Keratinocyte (primary cell): ENCODE measurements around the gene SH3D19. TPM values are rescaled to one million over a fixed set of nuclear protein-coding genes. Genes with fewer than 3 reads are reported as not detected.

Experiments
- DNase-seq: peaks from one replicate; pipeline ENCODE4 v3.0.0-alpha.2; 2011; ENCODE audit warnings: low read depth, missing footprints, low spot score
- FAIRE-seq: peaks from 2 replicates; lab custom pipeline; 2011; peaks lifted over from hg19 to GRCh38; lab: Jason Lieb, UNC
- H2AFZ ChIP-seq: 2 replicates; pipeline ENCODE4 v1.6.0; 2012; ENCODE audit warnings: low read length, control low read depth, inconsistent platforms; ENCODE audit not compliant: control insufficient read depth
- H3K27ac ChIP-seq: 2 replicates; pipeline ENCODE4 v1.5.1; 2011; ENCODE audit warnings: low read length; ENCODE audit not compliant: control insufficient read depth, insufficient read depth
- H3K27me3 ChIP-seq: 3 replicates; pipeline ENCODE4 v1.6.0; 2011; ENCODE audit warnings: low read length; ENCODE audit not compliant: control insufficient read depth, insufficient read depth; ENCODE audit errors: extremely low read depth
- H3K36me3 ChIP-seq, 2 experiments: 2 replicates in 1 of 2; 3 replicates in 1 of 2; pipeline ENCODE4 v1.5.1; 2011; ENCODE audit warnings: low read length in 2 of 2, mild to moderate bottlenecking in 1 of 2; ENCODE audit not compliant: control insufficient read depth in 2 of 2, insufficient read depth in 2 of 2; ENCODE audit errors: extremely low read depth in 1 of 2
- H3K4me1 ChIP-seq: 3 replicates; pipeline ENCODE4 v1.5.1; 2011; ENCODE audit warnings: low read length; ENCODE audit not compliant: control insufficient read depth, insufficient read depth; ENCODE audit errors: extremely low read depth
- H3K4me2 ChIP-seq: 3 replicates; pipeline ENCODE4 v1.6.0; 2011; ENCODE audit warnings: low read depth, low read length; ENCODE audit not compliant: control insufficient read depth, insufficient read depth; ENCODE audit errors: extremely low read depth
- H3K4me3 ChIP-seq, 3 experiments: fragments of 200-600 bp in 1 of 3; sonication (generic) in 1 of 3; 2 replicates in 2 of 3; 3 replicates in 1 of 3; pipeline ENCODE4 v1.5.1; 2011 to 2016; ENCODE audit warnings: low read length in 3 of 3, mild to moderate bottlenecking in 3 of 3, control low read depth in 2 of 3, inconsistent platforms in 1 of 3, low read depth in 1 of 3, mixed read lengths in 1 of 3, mixed run types in 1 of 3, moderate library complexity in 1 of 3; ENCODE audit not compliant: control insufficient read depth in 2 of 3, insufficient read depth in 2 of 3; ENCODE audit errors: extremely low read depth in 1 of 3
- H3K79me2 ChIP-seq: 2 replicates; pipeline ENCODE4 v1.6.0; 2012; ENCODE audit warnings: low read length; ENCODE audit not compliant: control insufficient read depth, insufficient read depth
- H3K9ac ChIP-seq: 3 replicates; pipeline ENCODE4 v1.6.0; 2011; ENCODE audit warnings: low read length; ENCODE audit not compliant: control insufficient read depth, insufficient read depth; ENCODE audit errors: extremely low read depth
- H3K9me1 ChIP-seq: 3 replicates; pipeline ENCODE4 v1.6.0; 2011; ENCODE audit warnings: low read length; ENCODE audit not compliant: control insufficient read depth, insufficient read depth; ENCODE audit errors: extremely low read depth
- H3K9me3 ChIP-seq: 2 replicates; pipeline ENCODE4 v1.5.1; 2012; ENCODE audit warnings: low read depth, low read length; ENCODE audit not compliant: control insufficient read depth
- H4K20me1 ChIP-seq: 3 replicates; pipeline ENCODE4 v1.6.0; 2011; ENCODE audit warnings: low read length; ENCODE audit not compliant: control insufficient read depth, insufficient read depth; ENCODE audit errors: extremely low read depth
- CTCF ChIP-seq, 3 experiments: IDR thresholded peaks in 1 of 3; conservative IDR thresholded peaks in 1 of 3; optimal IDR thresholded peaks in 1 of 3; 2 replicates in 2 of 3; 3 replicates in 1 of 3; pipeline versions ENCODE3 to v1.5.1; 2011; ENCODE audit warnings: low read length in 3 of 3, mild to moderate bottlenecking in 3 of 3, moderate library complexity in 2 of 3, control low read depth in 1 of 3, inconsistent platforms in 1 of 3; ENCODE audit not compliant: insufficient read depth in 2 of 3; ENCODE audit errors: extremely low read depth in 1 of 3
- EZH2 ChIP-seq: IDR thresholded peaks from one replicate; pipeline ENCODE4 v1.6.1; 2012; ENCODE audit warnings: inconsistent platforms, mild to moderate bottlenecking, low read length, moderate library complexity
- dilution Hi-C: fragments of 300-500 bp; cut with MboI; formaldehyde crosslinking; loops from one replicate; pipeline ENCODE4 v1.7.0; 2020; ENCODE audit warnings: low sequenced_read_pairs; ENCODE audit not compliant: extremely low pct_ligation_motif_present
- polyA plus RNA-seq, 5 experiments: library from polyadenylated mRNA; depleted of rRNA in 3 of 5; stranded (reverse) in 3 of 5; stranded (forward) in 1 of 5; unstranded in 1 of 5; fragments of >200 nt; gene quantifications; 1 replicate in 1 of 5; 2 replicates in 3 of 5; 3 replicates in 1 of 5; pipeline versions ENCODE4 v1.2.1 to v1.2.3, GENCODE V29; 2011 to 2012; ENCODE audit warnings: missing spikeins in 2 of 5, low read depth in 1 of 5, low replicate concordance in 1 of 5

The SH3D19 gene
- polyA plus RNA-seq, 1 donor (not counting 4 experiments of a cell fraction or from before 2014, with no cell fraction given), result 24.8 TPM

- dilution Hi-C loops, result no loop called here
- Histone ChIP-seq H3K4me3 (no peak overlapping the region), H3K9me3 (no peaks in the 10 kb centered on the region), H3K79me2 (no peaks in the 10 kb centered on the region), H3K27ac (no peak overlapping the region), H3K27me3 (no peaks in the 10 kb centered on the region), H3K36me3 (no peaks in the 10 kb centered on the region), H3K4me1 (peaks cover 5% of the 10 kb centered on the region), H3K9me1 (no peaks in the 10 kb centered on the region), H3K4me2 (no peak overlapping the region), H2AFZ (no peak overlapping the region), H3K9ac (no peak overlapping the region), H4K20me1 (no peaks in the 10 kb centered on the region)
- FAIRE-seq, result no peak
- no peak for DNase-seq
- TF ChIP-seq CTCF (optimal IDR thresholded peaks at IDR 0.05 in 1 of 3, IDR thresholded peaks at IDR 0.05 in 1 of 3, conservative IDR thresholded peaks at IDR 0.05 in 1 of 3; ENCODE audit: extremely low read depth in 1 of 3, insufficient read depth in 2 of 3, low read length in 3 of 3) (no peak), EZH2 (no peak)
Measured at GRCh38 chr4:151361966-151362365, 36.6 kb upstream of the SH3D19 start.

- H3K36me3 ChIP-seq, result no peaks in the 10 kb centered on the region
Measured at GRCh38 chr4:151361126-151361525, 35.7 kb upstream of the SH3D19 start.

More at GRCh38 chr4:151361126-151361525, 35.7 kb upstream of the SH3D19 start:
- Histone ChIP-seq H3K4me2 (no peak overlapping the region), H3K79me2 (no peaks in the 10 kb centered on the region), H3K4me1 (peaks cover 12% of the 10 kb centered on the region), H3K27me3 (no peaks in the 10 kb centered on the region), H4K20me1 (no peaks in the 10 kb centered on the region), H3K9me3 (no peaks in the 10 kb centered on the region), H3K9ac (no peak overlapping the region), H2AFZ (no peak overlapping the region), H3K27ac (no peak overlapping the region), H3K4me3 (no peak overlapping the region), H3K9me1 (no peaks in the 10 kb centered on the region)
- FAIRE-seq (no peak), DNase-seq (no peak)
- dilution Hi-C loops, result no loop called here
- TF ChIP-seq EZH2, result no peak
- TF ChIP-seq CTCF (optimal IDR thresholded peaks at IDR 0.05 in 1 of 3, IDR thresholded peaks at IDR 0.05 in 1 of 3, conservative IDR thresholded peaks at IDR 0.05 in 1 of 3; ENCODE audit: extremely low read depth in 1 of 3, insufficient read depth in 2 of 3, low read length in 3 of 3), result no peak
